Keratinocyte (primary cell): Measurements from ENCODE around the gene SOHLH1. TPM values are rescaled to one million over a fixed set of nuclear protein-coding genes. Genes with fewer than 3 reads are reported as not detected.

Source experiments
- DNase-seq: peaks from one replicate; pipeline ENCODE4 v3.0.0-alpha.2; 2011; ENCODE audit warnings: low read depth, missing footprints, low spot score
- FAIRE-seq: peaks from 2 replicates; lab custom pipeline; 2011; peaks lifted over from hg19 to GRCh38; lab: Jason Lieb, UNC
- H2AFZ ChIP-seq: 2 replicates; pipeline ENCODE4 v1.6.0; 2012; ENCODE audit warnings: low read length, control low read depth, inconsistent platforms; ENCODE audit not compliant: control insufficient read depth
- H3K27ac ChIP-seq: 2 replicates; pipeline ENCODE4 v1.5.1; 2011; ENCODE audit warnings: low read length; ENCODE audit not compliant: control insufficient read depth, insufficient read depth
- H3K27me3 ChIP-seq: 3 replicates; pipeline ENCODE4 v1.6.0; 2011; ENCODE audit warnings: low read length; ENCODE audit not compliant: control insufficient read depth, insufficient read depth; ENCODE audit errors: extremely low read depth
- H3K36me3 ChIP-seq, 2 experiments: 2 replicates in 1 of 2; 3 replicates in 1 of 2; pipeline ENCODE4 v1.5.1; 2011; ENCODE audit warnings: low read length in 2 of 2, mild to moderate bottlenecking in 1 of 2; ENCODE audit not compliant: control insufficient read depth in 2 of 2, insufficient read depth in 2 of 2; ENCODE audit errors: extremely low read depth in 1 of 2
- H3K4me1 ChIP-seq: 3 replicates; pipeline ENCODE4 v1.5.1; 2011; ENCODE audit warnings: low read length; ENCODE audit not compliant: control insufficient read depth, insufficient read depth; ENCODE audit errors: extremely low read depth
- H3K4me2 ChIP-seq: 3 replicates; pipeline ENCODE4 v1.6.0; 2011; ENCODE audit warnings: low read depth, low read length; ENCODE audit not compliant: control insufficient read depth, insufficient read depth; ENCODE audit errors: extremely low read depth
- H3K4me3 ChIP-seq, 3 experiments: fragments of 200-600 bp in 1 of 3; sonication (generic) in 1 of 3; 2 replicates in 2 of 3; 3 replicates in 1 of 3; pipeline ENCODE4 v1.5.1; 2011 to 2016; ENCODE audit warnings: low read length in 3 of 3, mild to moderate bottlenecking in 3 of 3, control low read depth in 2 of 3, inconsistent platforms in 1 of 3, low read depth in 1 of 3, mixed read lengths in 1 of 3, mixed run types in 1 of 3, moderate library complexity in 1 of 3; ENCODE audit not compliant: control insufficient read depth in 2 of 3, insufficient read depth in 2 of 3; ENCODE audit errors: extremely low read depth in 1 of 3
- H3K79me2 ChIP-seq: 2 replicates; pipeline ENCODE4 v1.6.0; 2012; ENCODE audit warnings: low read length; ENCODE audit not compliant: control insufficient read depth, insufficient read depth
- H3K9ac ChIP-seq: 3 replicates; pipeline ENCODE4 v1.6.0; 2011; ENCODE audit warnings: low read length; ENCODE audit not compliant: control insufficient read depth, insufficient read depth; ENCODE audit errors: extremely low read depth
- H3K9me1 ChIP-seq: 3 replicates; pipeline ENCODE4 v1.6.0; 2011; ENCODE audit warnings: low read length; ENCODE audit not compliant: control insufficient read depth, insufficient read depth; ENCODE audit errors: extremely low read depth
- H3K9me3 ChIP-seq: 2 replicates; pipeline ENCODE4 v1.5.1; 2012; ENCODE audit warnings: low read depth, low read length; ENCODE audit not compliant: control insufficient read depth
- H4K20me1 ChIP-seq: 3 replicates; pipeline ENCODE4 v1.6.0; 2011; ENCODE audit warnings: low read length; ENCODE audit not compliant: control insufficient read depth, insufficient read depth; ENCODE audit errors: extremely low read depth
- CTCF ChIP-seq, 3 experiments: IDR thresholded peaks in 1 of 3; conservative IDR thresholded peaks in 1 of 3; optimal IDR thresholded peaks in 1 of 3; 2 replicates in 2 of 3; 3 replicates in 1 of 3; pipeline versions ENCODE3 to v1.5.1; 2011; ENCODE audit warnings: low read length in 3 of 3, mild to moderate bottlenecking in 3 of 3, moderate library complexity in 2 of 3, control low read depth in 1 of 3, inconsistent platforms in 1 of 3; ENCODE audit not compliant: insufficient read depth in 2 of 3; ENCODE audit errors: extremely low read depth in 1 of 3
- EZH2 ChIP-seq: IDR thresholded peaks from one replicate; pipeline ENCODE4 v1.6.1; 2012; ENCODE audit warnings: inconsistent platforms, mild to moderate bottlenecking, low read length, moderate library complexity
- dilution Hi-C: fragments of 300-500 bp; cut with MboI; formaldehyde crosslinking; loops from one replicate; pipeline ENCODE4 v1.7.0; 2020; ENCODE audit warnings: low sequenced_read_pairs; ENCODE audit not compliant: extremely low pct_ligation_motif_present
- polyA plus RNA-seq, 5 experiments: library from polyadenylated mRNA; depleted of rRNA in 3 of 5; stranded (reverse) in 3 of 5; stranded (forward) in 1 of 5; unstranded in 1 of 5; fragments of >200 nt; gene quantifications; 1 replicate in 1 of 5; 2 replicates in 3 of 5; 3 replicates in 1 of 5; pipeline versions ENCODE4 v1.2.1 to v1.2.3, GENCODE V29; 2011 to 2012; ENCODE audit warnings: missing spikeins in 2 of 5, low read depth in 1 of 5, low replicate concordance in 1 of 5

SOHLH1 gene
- polyA plus RNA-seq, 1 donor (not counting 4 experiments of a cell fraction or from before 2014, with no cell fraction given): not detected

GRCh38 chr9:135718616-135719015 is 19.3 kb upstream of the SOHLH1 start:
- FAIRE-seq (no peak), DNase-seq (no peak)
- H3K36me3 ChIP-seq: no peaks in the 10 kb centered on the region
- H3K4me2 ChIP-seq: no peak overlapping the region
- no peaks in the 10 kb centered on the region for H3K4me1 ChIP-seq
- H3K4me3 ChIP-seq: no peak overlapping the region
- no peaks in the 10 kb centered on the region for H3K79me2 ChIP-seq
- no peak overlapping the region for H3K27ac ChIP-seq
- no peaks in the 10 kb centered on the region for H3K9me1 ChIP-seq
- no peaks in the 10 kb centered on the region for H4K20me1 ChIP-seq
- no peaks in the 10 kb centered on the region for H3K9me3 ChIP-seq
- dilution Hi-C loops: no loop called here
- H3K27me3 ChIP-seq: peaks cover 22% of the 10 kb centered on the region
- TF ChIP-seq EZH2: no peak
- no peak for TF ChIP-seq CTCF (optimal IDR thresholded peaks at IDR 0.05 in 1 of 3, IDR thresholded peaks at IDR 0.05 in 1 of 3, conservative IDR thresholded peaks at IDR 0.05 in 1 of 3; ENCODE audit: extremely low read depth in 1 of 3, insufficient read depth in 2 of 3, low read length in 3 of 3)
- no peak overlapping the region for H3K9ac ChIP-seq
- H2AFZ ChIP-seq: no peak overlapping the region

GRCh38 chr9:135717410-135717809 is 18.1 kb upstream of the SOHLH1 start:
- TF ChIP-seq EZH2: no peak

GRCh38 chr9:135716045-135716444 is 16.8 kb upstream of the SOHLH1 start:
- no peak for DNase-seq
- H3K9me3 ChIP-seq: no peaks in the 10 kb centered on the region
- no peaks in the 10 kb centered on the region for H3K9me1 ChIP-seq
- H3K4me3 ChIP-seq: no peak overlapping the region
- H3K9ac ChIP-seq: no peak overlapping the region
- H3K79me2 ChIP-seq: no peaks in the 10 kb centered on the region
- no peaks in the 10 kb centered on the region for H3K36me3 ChIP-seq
- no peaks in the 10 kb centered on the region for H4K20me1 ChIP-seq
- no peak overlapping the region for H2AFZ ChIP-seq
- peaks cover 36% of the 10 kb centered on the region for H3K27me3 ChIP-seq
- no peaks in the 10 kb centered on the region for H3K4me1 ChIP-seq
- FAIRE-seq: no peak
- H3K4me2 ChIP-seq: no peak overlapping the region
- dilution Hi-C loops: no loop called here
- no peak for TF ChIP-seq CTCF (optimal IDR thresholded peaks at IDR 0.05 in 1 of 3, IDR thresholded peaks at IDR 0.05 in 1 of 3, conservative IDR thresholded peaks at IDR 0.05 in 1 of 3; ENCODE audit: extremely low read depth in 1 of 3, insufficient read depth in 2 of 3, low read length in 3 of 3)
- H3K27ac ChIP-seq: no peak overlapping the region

More at GRCh38 chr9:135717410-135717809, 18.1 kb upstream of the SOHLH1 start:
- H3K9me3 ChIP-seq: no peaks in the 10 kb centered on the region
- no peaks in the 10 kb centered on the region for H3K79me2 ChIP-seq
- no peak overlapping the region for H3K27ac ChIP-seq
- no peak overlapping the region for H3K4me3 ChIP-seq
- dilution Hi-C loops: no loop called here
- no peaks in the 10 kb centered on the region for H3K36me3 ChIP-seq
- H3K4me2 ChIP-seq: no peak overlapping the region
- no peak overlapping the region for H3K9ac ChIP-seq
- no peak for FAIRE-seq
- H3K9me1 ChIP-seq: no peaks in the 10 kb centered on the region
- H3K4me1 ChIP-seq: no peaks in the 10 kb centered on the region
- H3K27me3 ChIP-seq: peaks cover 34% of the 10 kb centered on the region
- no peaks in the 10 kb centered on the region for H4K20me1 ChIP-seq
- H2AFZ ChIP-seq: no peak overlapping the region
- DNase-seq: no peak
